PC-9 (cell line): ENCODE results near the gene ALKBH4. TPM values are rescaled to one million over a fixed set of nuclear protein-coding genes. Genes with fewer than 3 reads are reported as not detected.

Source experiments
- BruUV-seq: library from RNA; stranded (reverse); fragments of 400-500 nt; replicated peaks from 2 replicates; lab custom pipeline; 2021; lab: Mats Ljungman, UMichigan
- CTCF ChIA-PET: fragments of 300-600 bp; sonication (Branson Sonifier 250); formaldehyde crosslinking; loops from one replicate; lab custom pipeline; 2022; ENCODE audit warnings: antibody characterized with exemption; lab: Charles Lee
- POLR2A ChIA-PET: fragments of 300-600 bp; sonication (Branson Sonifier 250); formaldehyde crosslinking; loops from one replicate; lab custom pipeline; 2022; ENCODE audit warnings: antibody characterized with exemption; ENCODE audit not compliant: unreplicated experiment; lab: Charles Lee
- DNase-seq, 2 experiments: peaks; one replicate each; pipeline versions ENCODE4 v3.0.0 to v3.0.0-alpha.2; 2015 to 2022; ENCODE audit warnings: mixed read lengths in 1 of 2
- H2AFZ ChIP-seq: fragments of 200-600 bp; sonication (generic); 2 replicates; pipeline ENCODE4 v1.8.1; 2017; ENCODE audit warnings: antibody characterized with exemption
- H3F3A ChIP-seq: fragments of 200-600 bp; sonication (generic); 2 replicates; pipeline ENCODE4 v1.8.1; 2017; ENCODE audit warnings: antibody characterized with exemption, mild to moderate bottlenecking, low read depth; ENCODE audit not compliant: insufficient read depth
- H3K27ac ChIP-seq: fragments of 200-600 bp; sonication (generic); 2 replicates; pipeline ENCODE4 v1.6.1; 2016; ENCODE audit warnings: mixed run types
- H3K27me3 ChIP-seq: fragments of 200-600 bp; sonication (generic); 2 replicates; pipeline ENCODE4 v1.6.1; 2016; ENCODE audit warnings: low read depth, mixed run types; ENCODE audit not compliant: insufficient read depth
- H3K36me3 ChIP-seq: fragments of 200-600 bp; sonication (generic); 2 replicates; pipeline ENCODE4 v1.6.1; 2016; ENCODE audit warnings: low read depth, mixed run types
- H3K4me1 ChIP-seq: fragments of 200-600 bp; sonication (generic); replicated peaks from 2 replicates; pipeline ENCODE4 v1.6.1; 2016; ENCODE audit warnings: mixed run types; ENCODE audit not compliant: insufficient read depth
- H3K4me2 ChIP-seq: fragments of 200-600 bp; sonication (generic); 2 replicates; pipeline ENCODE4 v1.6.1; 2017; ENCODE audit warnings: mixed run types
- H3K4me3 ChIP-seq: fragments of 200-600 bp; sonication (generic); 2 replicates; pipeline ENCODE4 v1.6.1; 2016; ENCODE audit warnings: mixed run types
- H3K79me2 ChIP-seq: fragments of 200-600 bp; sonication (generic); 2 replicates; pipeline ENCODE4 v1.6.1; 2017; ENCODE audit warnings: low read depth, mixed run types
- H3K9me2 ChIP-seq: fragments of 200-600 bp; sonication (generic); 2 replicates; pipeline ENCODE4 v1.8.1; 2017; ENCODE audit warnings: mild to moderate bottlenecking; ENCODE audit not compliant: insufficient read depth
- H3K9me3 ChIP-seq: fragments of 200-600 bp; sonication (generic); 2 replicates; pipeline ENCODE4 v1.8.1; 2016; ENCODE audit warnings: low read depth; ENCODE audit not compliant: insufficient read depth
- H4K20me1 ChIP-seq: fragments of 200-600 bp; sonication (generic); 2 replicates; pipeline ENCODE4 v1.8.1; 2017; ENCODE audit not compliant: insufficient read depth
- CTCF ChIP-seq: fragments of 200-600 bp; sonication (generic); conservative IDR thresholded peaks from 2 replicates; pipeline ENCODE4 v1.6.1; 2017; ENCODE audit warnings: mixed run types, antibody characterized with exemption, mild to moderate bottlenecking, moderate library complexity
- EZH2 ChIP-seq: fragments of 200-600 bp; sonication (generic); IDR thresholded peaks from 2 replicates; pipeline ENCODE4 v1.8.0; 2017; ENCODE audit warnings: antibody characterized with exemption, low read depth
- intact Hi-C: fragments of 100-400 bp; cut with micrococcal nuclease; formaldehyde crosslinking; loops from one replicate; pipeline ENCODE4 v1.10.0; 2022; ENCODE audit not compliant: unreplicated experiment
- total RNA-seq: library from RNA; stranded (reverse); gene quantifications from 2 replicates; pipeline ENCODE4 v1.2.3, GENCODE V29; 2021

ALKBH4 gene
- total RNA-seq, 1 experiment from 2014 or later, result 10.9 TPM

DNA sequence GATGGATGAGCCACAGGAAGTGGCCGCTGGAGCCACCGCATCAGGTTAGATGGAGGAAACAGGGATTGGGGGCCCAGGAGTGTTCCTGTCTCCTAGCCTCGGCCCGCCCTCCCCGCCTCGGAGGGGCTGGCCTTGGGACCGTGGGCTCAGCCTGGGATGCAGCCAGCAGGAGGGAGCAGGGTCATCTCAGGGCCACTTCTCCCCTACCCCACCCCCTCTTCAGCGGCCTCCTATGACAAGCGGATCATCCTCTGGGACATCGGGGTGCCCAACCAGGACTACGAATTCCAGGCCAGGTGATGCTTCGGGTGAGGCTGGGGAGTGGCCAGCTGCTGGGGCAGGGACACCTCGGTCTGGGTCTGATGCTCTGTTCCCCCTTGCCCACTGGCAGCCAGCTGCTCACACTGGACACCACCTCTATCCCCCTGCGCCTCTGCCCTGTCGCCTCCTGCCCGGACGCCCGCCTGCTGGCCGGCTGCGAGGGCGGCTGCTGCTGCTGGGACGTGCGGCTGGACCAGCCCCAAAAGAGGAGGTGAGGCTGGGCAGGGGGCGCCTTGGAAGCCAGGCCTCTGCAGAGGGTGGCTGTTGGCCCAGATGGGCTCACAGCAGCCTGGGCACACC is 4.8 kb upstream of the ALKBH4 start:
- DNase-seq, result no peak
- Histone ChIP-seq H3K27ac (no peak overlapping the region), H3K4me3 (no peak overlapping the region), H3K4me1 (peaks cover 5% of the 10 kb centered on the region; the same call in 1 of the 2 replicates), H3K79me2 (peaks cover 1% of the 10 kb centered on the region; the same call in 1 of the 2 replicates), H3K36me3 (no peaks in the 10 kb centered on the region), H2AFZ (no peak overlapping the region), H3K9me2 (no peaks in the 10 kb centered on the region), H3K9me3 (no peaks in the 10 kb centered on the region), H3K27me3 (no peaks in the 10 kb centered on the region), H3K4me2 (no peak overlapping the region), H4K20me1 (no peaks in the 10 kb centered on the region), H3F3A (no peaks in the 10 kb centered on the region; the same call in 1 of the 2 replicates)
- no TSS peak for BruUV-seq
- ChIA-PET POLR2A (no interaction called here), CTCF (no interaction called here)
- intact Hi-C loops, result loop anchor here (10.0 kb wide), 1 partner anchor 195 kb away; no protein-coding TSS in a partner anchor
- TF ChIP-seq EZH2 (no peak), CTCF (no peak)

GRCh38 chr7:102468478-102469350 is 4.1 kb upstream of the ALKBH4 start:
- BruUV-seq, result no TSS peak
- H3K9me3 ChIP-seq, result no peaks in the 10 kb centered on the region
- no peaks in the 10 kb centered on the region for H3K9me2 ChIP-seq
- no peak overlapping the region for H3K27ac ChIP-seq
- H2AFZ ChIP-seq, result no peak overlapping the region
- H3K4me2 ChIP-seq, result no peak overlapping the region
- peaks cover 9% of the 10 kb centered on the region; the same call in 1 of the 2 replicates for H3K79me2 ChIP-seq
- H3K27me3 ChIP-seq, result no peaks in the 10 kb centered on the region
- POLR2A ChIA-PET, result no interaction called here
- no peak for TF ChIP-seq CTCF
- no peaks in the 10 kb centered on the region for H4K20me1 ChIP-seq
- no peaks in the 10 kb centered on the region; the same call in 1 of the 2 replicates for H3F3A ChIP-seq
- CTCF ChIA-PET, result interaction anchor here (0.6 kb wide), 1 partner anchor 34 kb away, joined by 5 read pairs; no protein-coding TSS in a partner anchor
- H3K4me3 ChIP-seq, result no peak overlapping the region
- no peak for DNase-seq
- intact Hi-C loops, result loop anchor here (10.0 kb wide), 1 partner anchor 194 kb away; no protein-coding TSS in a partner anchor
- H3K36me3 ChIP-seq, result no peaks in the 10 kb centered on the region
- H3K4me1 ChIP-seq, result peaks cover 9% of the 10 kb centered on the region
